ENCODE measurements around the gene PSMB2. TPM values are rescaled to one million over a fixed set of nuclear protein-coding genes. Genes with fewer than 3 reads are reported as not detected.

Gene PSMB2
- total RNA-seq, 3 donors from 2014 or later, result 169 to 196 (median 191) TPM

- no peaks in the 10 kb centered on the region for H3K27me3 Mint-ChIP-seq (ENCODE audit: low read depth)
- H3K36me3 Mint-ChIP-seq (ENCODE audit: insufficient read depth), result peaks cover 36% of the 10 kb centered on the region
- no peak for DNase-seq
- no peak overlapping the region for H3K4me3 Mint-ChIP-seq
- H3K4me1 Mint-ChIP-seq (ENCODE audit: low read depth), result peaks cover 13% of the 10 kb centered on the region
- H3K9me3 Mint-ChIP-seq, result no peaks in the 10 kb centered on the region
- ATAC-seq, result no peak
These were observed 18.7 kb downstream of the PSMB2 start for GRCh38 chr1:35622510-35623178.

- no peak for ATAC-seq
- peaks cover 16% of the 10 kb centered on the region for H3K4me1 Mint-ChIP-seq (ENCODE audit: low read depth)
- H3K4me3 Mint-ChIP-seq, result no peak overlapping the region
- no peaks in the 10 kb centered on the region for H3K27me3 Mint-ChIP-seq (ENCODE audit: low read depth)
- H3K9me3 Mint-ChIP-seq, result no peaks in the 10 kb centered on the region
- no peak for DNase-seq
- H3K36me3 Mint-ChIP-seq (ENCODE audit: insufficient read depth), result peaks cover 32% of the 10 kb centered on the region
These were observed 21.8 kb downstream of the PSMB2 start for GRCh38 chr1:35619237-35620121.

GRCh38 chr1:35615440-35615839 lies 25.9 kb downstream of the PSMB2 start:
- H3K4me1 Mint-ChIP-seq (ENCODE audit: low read depth), result peaks cover 10% of the 10 kb centered on the region
- DNase-seq, result no peak

GRCh38 chr1:35611655-35612054 lies 29.7 kb downstream of the PSMB2 start:
- no peaks in the 10 kb centered on the region for H3K27me3 Mint-ChIP-seq (ENCODE audit: low read depth)
- DNase-seq (no peak), ATAC-seq (no peak)
- H3K36me3 Mint-ChIP-seq (ENCODE audit: insufficient read depth), result peaks cover 35% of the 10 kb centered on the region
- no peak overlapping the region for H3K4me3 Mint-ChIP-seq
- H3K9me3 Mint-ChIP-seq, result no peaks in the 10 kb centered on the region
- H3K4me1 Mint-ChIP-seq (ENCODE audit: low read depth), result peaks cover 13% of the 10 kb centered on the region

More at GRCh38 chr1:35615440-35615839, 25.9 kb downstream of the PSMB2 start:
- ATAC-seq, result no peak
- H3K9me3 Mint-ChIP-seq, result no peaks in the 10 kb centered on the region
- H3K36me3 Mint-ChIP-seq (ENCODE audit: insufficient read depth), result peaks cover 31% of the 10 kb centered on the region
- no peaks in the 10 kb centered on the region for H3K27me3 Mint-ChIP-seq (ENCODE audit: low read depth)
- no peak overlapping the region for H3K4me3 Mint-ChIP-seq

- Mint-ChIP-seq H3K4me1 (ENCODE audit: low read depth) (peaks cover 8% of the 10 kb centered on the region), H3K9me3 (no peaks in the 10 kb centered on the region), H3K4me3 (no peak overlapping the region), H3K36me3 (ENCODE audit: insufficient read depth) (peaks cover 47% of the 10 kb centered on the region), H3K27me3 (ENCODE audit: low read depth) (no peaks in the 10 kb centered on the region)
- DNase-seq, result no peak
- ATAC-seq, result no peak
These were observed 35.5 kb downstream of the PSMB2 start for GRCh38 chr1:35605867-35606182.

- Mint-ChIP-seq H3K9me3 (no peaks in the 10 kb centered on the region), H3K4me3 (no peak overlapping the region), H3K4me1 (ENCODE audit: low read depth) (peaks cover 8% of the 10 kb centered on the region), H3K27me3 (ENCODE audit: low read depth) (no peaks in the 10 kb centered on the region), H3K36me3 (ENCODE audit: insufficient read depth) (peaks cover 47% of the 10 kb centered on the region)
- DNase-seq (no peak), ATAC-seq (no peak)
These were observed 36.1 kb downstream of the PSMB2 start for GRCh38 chr1:35605071-35605866.

GRCh38 chr1:35603941-35604340 lies 37.4 kb downstream of the PSMB2 start:
- Mint-ChIP-seq H3K36me3 (ENCODE audit: insufficient read depth) (peaks cover 50% of the 10 kb centered on the region), H3K4me3 (no peak overlapping the region), H3K27me3 (ENCODE audit: low read depth) (no peaks in the 10 kb centered on the region), H3K4me1 (ENCODE audit: low read depth) (peaks cover 8% of the 10 kb centered on the region), H3K9me3 (no peaks in the 10 kb centered on the region)
- DNase-seq (no peak), ATAC-seq (no peak)

- H3K4me3 Mint-ChIP-seq, result no peak overlapping the region
- DNase-seq (no peak), ATAC-seq (no peak)
- H3K9me3 Mint-ChIP-seq, result no peaks in the 10 kb centered on the region
- peaks cover 49% of the 10 kb centered on the region for H3K36me3 Mint-ChIP-seq (ENCODE audit: insufficient read depth)
- H3K27me3 Mint-ChIP-seq (ENCODE audit: low read depth), result no peaks in the 10 kb centered on the region
- peaks cover 8% of the 10 kb centered on the region for H3K4me1 Mint-ChIP-seq (ENCODE audit: low read depth)
These were observed 37.9 kb downstream of the PSMB2 start for GRCh38 chr1:35603468-35603867.

- Mint-ChIP-seq H3K4me3 (no peak overlapping the region), H3K9me3 (no peaks in the 10 kb centered on the region), H3K36me3 (ENCODE audit: insufficient read depth) (peaks cover 31% of the 10 kb centered on the region), H3K4me1 (ENCODE audit: low read depth) (no peaks in the 10 kb centered on the region), H3K27me3 (ENCODE audit: low read depth) (no peaks in the 10 kb centered on the region)
- DNase-seq, result no peak
- ATAC-seq, result no peak
These were observed 40.7 kb downstream of the PSMB2 start for GRCh38 chr1:35600593-35600992.

GRCh38 chr1:35599411-35599810 lies 41.9 kb downstream of the PSMB2 start:
- Mint-ChIP-seq H3K9me3 (no peaks in the 10 kb centered on the region), H3K4me3 (no peak overlapping the region), H3K36me3 (ENCODE audit: insufficient read depth) (peaks cover 29% of the 10 kb centered on the region), H3K27me3 (ENCODE audit: low read depth) (no peaks in the 10 kb centered on the region), H3K4me1 (ENCODE audit: low read depth) (no peaks in the 10 kb centered on the region)
- ATAC-seq (no peak), DNase-seq (no peak)

- Mint-ChIP-seq H3K9me3 (no peaks in the 10 kb centered on the region), H3K4me3 (no peak overlapping the region), H3K27me3 (ENCODE audit: low read depth) (no peaks in the 10 kb centered on the region), H3K4me1 (ENCODE audit: low read depth) (no peaks in the 10 kb centered on the region), H3K36me3 (ENCODE audit: insufficient read depth) (peaks cover 25% of the 10 kb centered on the region)
- DNase-seq (no peak), ATAC-seq (no peak)
These were observed 42.4 kb downstream of the PSMB2 start for GRCh38 chr1:35598895-35599294.

- H3K4me3 Mint-ChIP-seq, result no peak overlapping the region
- peaks cover 18% of the 10 kb centered on the region for H3K36me3 Mint-ChIP-seq (ENCODE audit: insufficient read depth)
- no peaks in the 10 kb centered on the region for H3K27me3 Mint-ChIP-seq (ENCODE audit: low read depth)
- no peak for ATAC-seq
- DNase-seq, result no peak
- H3K4me1 Mint-ChIP-seq (ENCODE audit: low read depth), result peaks cover 1% of the 10 kb centered on the region
- H3K9me3 Mint-ChIP-seq, result no peaks in the 10 kb centered on the region
These were observed 43.5 kb downstream of the PSMB2 start for GRCh38 chr1:35597870-35598269.

- ATAC-seq, result no peak
- H3K4me1 Mint-ChIP-seq (ENCODE audit: low read depth), result peaks cover 4% of the 10 kb centered on the region
These were observed 45.6 kb downstream of the PSMB2 start for GRCh38 chr1:35595684-35596083.

GRCh38 chr1:35594005-35594760 lies 47.1 kb downstream of the PSMB2 start:
- Mint-ChIP-seq H3K4me3 (no peak overlapping the region), H3K36me3 (ENCODE audit: insufficient read depth) (peaks cover 10% of the 10 kb centered on the region), H3K9me3 (no peaks in the 10 kb centered on the region), H3K27me3 (ENCODE audit: low read depth) (no peaks in the 10 kb centered on the region), H3K4me1 (ENCODE audit: low read depth) (peaks cover 4% of the 10 kb centered on the region)
- ATAC-seq, result no peak
- no peak for DNase-seq

More at GRCh38 chr1:35595684-35596083, 45.6 kb downstream of the PSMB2 start:
- peaks cover 16% of the 10 kb centered on the region for H3K36me3 Mint-ChIP-seq (ENCODE audit: insufficient read depth)
- DNase-seq, result no peak
- H3K9me3 Mint-ChIP-seq, result no peaks in the 10 kb centered on the region
- H3K27me3 Mint-ChIP-seq (ENCODE audit: low read depth), result no peaks in the 10 kb centered on the region
- H3K4me3 Mint-ChIP-seq, result no peak overlapping the region
